Activated T-helper 1 cell treated with anti-CD3 and anti-CD28 coated beads, Interleukin-2, amount 50 U/mL, for 16 hours (primary cell): Measurements from ENCODE around the gene SLC8A1.

ENCODE experiments used
- DNase-seq, 2 donors: peaks; one replicate each; pipeline ENCODE4 v3.0.0-alpha.2; 2020; ENCODE audit warnings: low read depth in 1 of 2, low spot score in 1 of 2

The SLC8A1 gene

GRCh38 chr2:40458271-40458794, 6.4 kb upstream of the SLC8A1 start:
- no peak for DNase-seq

DNA sequence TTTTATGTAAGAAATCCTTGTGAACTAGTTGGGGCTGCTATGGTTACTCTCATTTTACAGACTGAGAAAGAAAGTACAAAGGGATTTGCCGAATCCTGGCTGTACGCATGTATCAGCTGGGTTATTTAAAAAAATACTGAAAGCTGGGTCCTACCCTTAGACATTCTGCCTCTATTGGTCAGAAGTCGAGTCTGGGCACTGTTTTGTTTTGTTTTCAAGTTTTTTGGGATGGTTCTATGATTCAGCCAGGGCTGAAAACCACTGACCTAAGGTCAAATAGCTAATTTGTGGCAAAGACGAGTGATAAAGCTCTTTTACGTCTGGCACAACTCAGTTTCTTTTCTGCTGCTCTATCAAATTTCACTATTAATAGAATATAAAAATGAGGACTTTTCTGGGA, 5.9 kb upstream of the SLC8A1 start:
- no peak for DNase-seq

DNA sequence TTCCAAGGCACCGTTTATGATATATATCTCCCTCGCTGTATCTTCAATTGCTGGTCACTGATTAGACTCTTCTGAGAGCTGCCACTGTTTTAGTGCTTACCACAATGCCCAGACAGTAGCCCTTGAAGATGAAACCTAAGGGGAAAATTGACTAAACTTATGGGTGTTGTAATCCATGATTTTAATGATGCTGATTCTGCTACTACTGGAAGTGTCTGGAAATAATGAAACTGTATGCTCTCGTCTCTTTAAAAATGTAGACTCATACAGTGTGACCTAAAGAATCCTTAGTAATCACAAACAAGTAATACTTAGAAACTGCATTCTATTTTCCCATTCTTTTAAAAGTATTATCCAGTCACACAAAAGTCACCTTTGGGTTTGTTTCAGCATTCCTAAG, 5.5 kb upstream of the SLC8A1 start:
- DNase-seq = no peak

DNA sequence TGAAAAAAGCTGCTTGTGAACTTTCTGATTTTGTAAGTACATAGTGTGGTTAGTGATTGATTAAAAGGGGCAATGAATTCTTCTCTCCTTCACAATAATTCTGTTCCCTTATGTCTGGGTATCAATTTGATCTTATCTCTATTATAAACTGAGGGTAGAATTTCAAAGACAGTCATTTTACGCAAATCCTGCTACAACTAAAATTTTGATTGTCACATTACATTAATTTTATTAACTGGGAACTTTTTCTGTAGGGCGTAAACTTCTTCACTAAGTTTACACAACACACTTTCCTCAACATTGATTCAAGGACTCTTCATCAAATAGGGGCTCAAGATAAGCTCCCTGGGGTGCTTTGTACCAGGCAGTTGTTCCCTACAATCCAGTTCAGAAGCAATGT, 5.0 kb upstream of the SLC8A1 start:
- no peak for DNase-seq

GRCh38 chr2:40455661-40456060, 3.8 kb upstream of the SLC8A1 start:
- no peak for DNase-seq

- DNase-seq = no peak
These were observed 2.4 kb upstream of the SLC8A1 start for GRCh38 chr2:40454321-40454720.

DNA sequence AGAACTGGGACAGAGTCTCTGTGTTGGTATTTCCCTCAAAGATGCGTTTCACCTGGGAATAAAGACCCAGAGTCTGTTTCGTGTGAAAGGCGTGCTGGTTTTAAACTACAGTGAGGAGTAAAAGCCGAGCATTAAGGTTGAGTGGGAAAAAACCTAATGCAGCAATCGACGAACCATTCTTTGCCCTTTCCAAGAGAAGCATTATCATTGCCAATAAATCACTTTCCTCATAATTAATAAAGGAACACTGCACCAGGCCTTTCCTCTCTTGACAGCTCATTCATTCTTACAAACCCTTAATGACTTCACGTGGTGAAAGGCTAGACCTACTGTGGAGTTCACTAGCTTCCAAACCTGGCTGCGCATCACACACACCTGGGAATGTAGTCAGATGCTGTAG, 896 bp upstream of the SLC8A1 start:
- no peak for DNase-seq

DNA sequence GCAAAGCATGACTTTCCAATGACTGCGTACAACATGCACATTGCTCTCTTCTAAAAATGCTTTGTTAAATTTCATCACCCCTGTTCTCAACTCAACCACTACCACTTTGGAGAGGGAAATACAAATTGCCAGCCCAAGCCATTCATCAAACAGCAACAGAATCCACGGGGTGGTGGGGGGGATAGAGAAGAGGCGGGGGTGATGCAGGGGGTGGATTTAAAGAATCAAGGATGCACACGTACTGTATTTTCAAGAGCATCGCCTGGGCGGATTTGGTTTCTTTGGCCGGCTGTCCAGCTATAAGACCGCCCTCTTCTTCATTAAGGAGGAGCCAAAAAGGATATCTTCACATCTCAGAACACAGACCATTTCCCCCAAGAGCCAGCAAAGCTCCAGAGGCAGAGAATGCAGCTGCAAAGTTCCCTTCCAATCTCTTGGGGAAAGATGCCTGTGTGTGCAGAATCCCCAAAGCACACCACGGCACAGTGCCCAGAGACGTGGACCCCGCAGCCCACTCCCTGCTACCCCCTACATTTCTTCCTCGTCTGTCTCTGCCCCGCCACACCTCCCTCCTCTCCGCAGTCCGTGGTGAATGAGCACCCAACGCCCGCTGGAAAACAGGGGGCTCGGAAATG, 977 bp downstream of the SLC8A1 start:
- DNase-seq = no peak

DNA sequence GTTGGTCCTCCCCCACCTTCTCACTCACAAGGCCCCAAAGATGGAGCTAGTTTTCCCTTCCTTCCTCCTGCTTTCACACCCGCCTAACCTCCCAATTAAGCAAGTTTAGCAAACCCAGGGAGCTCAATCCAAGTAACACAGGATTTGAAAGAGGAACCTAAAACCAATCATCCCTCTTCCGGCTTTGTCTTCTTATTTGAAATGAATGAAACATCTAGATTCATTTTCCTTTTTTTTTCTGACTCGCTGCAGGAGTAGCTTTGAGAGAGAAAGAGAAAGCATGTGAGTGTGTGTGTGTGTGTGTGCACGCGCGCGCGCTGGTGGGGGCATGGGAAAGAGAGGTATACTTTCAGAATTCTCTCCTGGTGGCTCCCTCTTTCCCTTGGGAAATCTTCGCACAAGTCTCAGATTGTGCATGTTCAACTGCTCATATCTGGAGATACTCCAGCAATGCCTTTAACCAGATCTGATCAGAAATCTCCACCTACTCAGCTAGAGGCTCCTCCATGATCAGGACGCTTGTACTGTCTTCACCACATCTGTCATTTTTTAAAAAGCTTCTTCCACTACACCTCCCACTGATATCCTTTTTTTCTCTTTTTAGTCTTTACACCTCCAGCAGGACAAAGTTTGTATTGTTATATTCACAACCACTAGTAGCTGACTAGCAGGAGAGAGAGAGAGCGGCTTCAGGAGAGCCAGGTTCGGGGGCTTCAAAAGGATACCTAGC, 1.7 kb downstream of the SLC8A1 start:
- DNase-seq = no peak

- no peak for DNase-seq
These were observed 3.3 kb downstream of the SLC8A1 start for GRCh38 chr2:40448476-40449079.

DNA sequence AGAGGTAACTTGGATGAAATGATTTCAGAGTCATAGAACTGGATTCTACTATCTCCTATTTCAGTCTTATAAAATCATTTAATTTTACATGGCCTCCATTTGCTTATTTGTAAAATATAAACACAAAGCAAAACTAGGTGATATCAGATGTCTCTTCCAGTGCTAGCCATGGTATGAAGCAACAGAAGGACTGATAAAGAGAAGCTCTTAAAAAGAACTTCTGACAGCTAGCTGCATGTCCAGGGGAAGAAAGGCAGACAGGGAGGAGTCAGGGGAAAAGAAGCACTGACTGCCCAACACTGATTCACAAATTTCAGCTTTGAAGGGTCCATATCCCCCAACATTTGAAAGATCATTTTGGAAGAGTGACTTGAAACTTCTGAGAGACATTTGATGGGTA, 6.4 kb downstream of the SLC8A1 start:
- DNase-seq = no peak

DNA sequence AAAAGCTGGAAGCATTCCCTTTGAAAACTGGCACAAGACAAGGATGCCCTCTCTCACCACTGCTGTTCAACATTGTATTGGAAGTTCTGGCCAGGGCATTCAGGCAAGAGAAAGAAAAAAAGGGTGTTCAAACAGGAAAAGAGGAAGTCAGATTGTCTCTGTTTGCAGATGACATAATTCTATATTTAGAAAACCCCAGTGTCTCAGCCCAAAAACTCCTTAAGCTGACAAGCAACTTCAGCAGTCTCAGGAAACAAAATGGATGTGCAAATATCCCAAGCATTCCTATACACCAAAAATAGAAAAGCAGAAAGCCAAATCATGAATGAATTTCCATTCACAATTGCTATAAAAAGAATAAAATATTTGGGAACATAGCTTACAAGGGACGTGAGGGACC, 11.1 kb downstream of the SLC8A1 start:
- no peak for DNase-seq

DNA sequence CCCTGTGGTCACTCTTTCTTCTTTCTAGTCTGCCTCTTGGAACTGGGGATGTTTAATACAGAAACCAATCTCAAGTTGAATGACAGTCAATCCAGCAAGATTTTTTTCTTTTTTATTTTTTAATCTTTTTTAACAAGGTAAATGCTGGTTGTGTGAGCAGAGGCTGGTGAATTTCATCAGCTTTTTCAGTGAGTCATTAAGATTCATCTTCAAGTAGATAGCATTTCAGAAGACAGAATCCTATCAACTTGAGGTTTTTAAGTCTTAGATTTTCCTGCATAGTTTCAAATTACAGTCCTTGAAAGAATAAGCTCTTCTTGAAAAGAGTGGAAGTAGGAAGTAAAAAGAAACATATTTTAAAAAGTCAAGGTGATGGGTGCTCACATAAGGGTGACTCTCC, 12.4 kb downstream of the SLC8A1 start:
- DNase-seq = no peak

- DNase-seq = no peak
These were observed 15.8 kb downstream of the SLC8A1 start for GRCh38 chr2:40436093-40436475.

GRCh38 chr2:40435426-40436092, 16.3 kb downstream of the SLC8A1 start:
- DNase-seq = no peak

- no peak for DNase-seq
These were observed 17.1 kb downstream of the SLC8A1 start for GRCh38 chr2:40434731-40435271.

- DNase-seq = no peak
These were observed 18.2 kb downstream of the SLC8A1 start for GRCh38 chr2:40433736-40434135.

DNA sequence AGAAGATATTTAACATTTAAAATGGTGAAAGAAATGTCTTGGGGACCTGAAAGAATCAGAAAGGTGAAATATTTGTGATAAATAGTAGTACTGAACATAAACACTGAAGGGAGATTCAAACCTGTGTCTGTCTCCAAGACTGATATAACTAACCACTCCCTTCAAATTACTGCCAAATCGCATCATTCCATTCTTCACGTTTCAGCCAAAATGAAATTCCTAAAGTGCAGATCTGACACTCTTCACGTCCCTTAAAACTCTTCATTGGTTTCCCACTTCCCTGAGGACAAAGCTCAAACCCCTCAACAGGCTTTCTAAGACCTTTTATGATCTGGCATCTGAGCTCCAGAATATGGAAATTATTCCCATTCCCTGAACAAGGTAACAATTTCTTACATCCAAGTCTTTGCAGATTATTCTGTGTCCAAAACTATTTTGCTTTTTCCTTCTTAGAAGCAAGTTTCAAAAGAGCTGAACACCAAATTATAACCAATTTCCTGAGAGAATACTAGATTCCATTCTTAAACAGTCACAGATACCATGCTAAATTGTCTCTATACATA, 18.9 kb downstream of the SLC8A1 start:
- DNase-seq = no peak

DNA sequence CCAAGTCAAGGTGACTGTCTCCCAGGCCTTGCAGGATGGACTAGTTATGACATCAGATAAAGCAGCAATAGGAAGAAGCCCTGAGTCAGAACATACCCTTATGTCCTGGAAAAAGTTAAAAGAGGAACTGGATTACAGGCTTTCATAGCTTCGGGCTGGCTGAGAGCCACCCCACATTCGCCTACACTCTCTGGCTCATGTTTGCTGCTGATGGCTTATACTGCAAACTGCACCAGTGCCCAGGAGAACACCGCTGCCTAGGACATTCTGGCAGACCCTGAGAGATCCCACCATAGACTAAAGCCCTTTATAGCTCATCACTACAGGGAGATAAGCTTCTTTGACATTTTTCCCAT, 20.3 kb downstream of the SLC8A1 start:
- DNase-seq = no peak

DNA sequence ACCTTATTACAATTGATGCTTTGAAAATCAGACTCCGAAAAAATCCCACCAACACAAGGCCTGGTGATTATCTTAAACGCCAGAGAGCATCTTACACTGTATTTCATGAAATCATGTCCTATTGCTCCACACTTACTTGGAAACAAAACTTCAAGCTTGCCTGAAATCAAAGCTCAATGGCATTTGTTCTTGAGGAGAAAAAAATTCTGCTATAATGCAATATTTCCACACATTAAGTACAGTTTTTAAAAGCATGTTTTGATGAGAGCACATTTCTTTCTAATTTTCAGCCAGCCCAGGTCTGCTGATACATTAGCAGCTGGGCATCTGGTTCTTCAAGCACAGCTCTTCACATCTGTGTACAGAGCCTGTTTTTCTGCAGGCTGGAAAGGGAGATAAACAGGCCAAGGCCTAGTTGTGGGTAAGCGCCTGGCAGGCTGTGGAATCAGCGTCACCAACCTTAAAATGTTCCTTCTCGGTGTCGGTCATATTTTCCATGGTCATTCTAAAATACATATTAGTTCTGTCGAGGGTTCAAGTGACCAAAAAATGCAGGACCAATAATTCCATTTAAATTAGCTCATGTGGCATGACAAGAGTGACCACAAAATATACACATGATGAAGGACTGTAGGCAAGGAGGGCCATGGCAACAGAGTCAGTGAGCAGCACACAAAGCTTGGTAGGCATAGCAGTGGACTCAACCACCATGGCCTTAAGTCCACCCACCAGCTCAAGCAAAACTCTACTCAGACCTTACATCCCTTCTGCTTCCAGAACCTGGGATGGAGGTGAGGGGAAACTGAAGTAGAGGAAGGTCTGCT, 20.9 kb downstream of the SLC8A1 start:
- no peak for DNase-seq

GRCh38 chr2:40428439-40428838, 23.5 kb downstream of the SLC8A1 start:
- DNase-seq = no peak
